HepG2 (cell line): ENCODE data around the gene ZNRF3. TPM values are rescaled to one million over a fixed set of nuclear protein-coding genes. Genes with fewer than 3 reads are reported as not detected.

Source experiments
- CCAR2 ChIP-seq: fragments of 200-400 bp; formaldehyde crosslinking; optimal IDR thresholded peaks from 2 replicates; pipeline ENCODE3; 2018; ENCODE audit warnings: low read depth, mild to moderate bottlenecking, low read length, moderate library complexity
- FLYWCH1 ChIP-seq: sonication (generic); formaldehyde crosslinking; IDR thresholded peaks from 2 replicates; pipeline ENCODE4 v1.8.1; 2023; ENCODE audit warnings: mild to moderate bottlenecking, missing genetic modification reagents
- JUND ChIP-seq: sonication (generic); formaldehyde crosslinking; IDR thresholded peaks from 2 replicates; pipeline ENCODE4 v1.8.0; 2022; ENCODE audit warnings: mild to moderate bottlenecking, missing genetic modification reagents
- NFIB ChIP-seq: sonication (generic); formaldehyde crosslinking; IDR thresholded peaks from 2 replicates; pipeline ENCODE4 v1.9.0; 2021; ENCODE audit warnings: missing genetic modification reagents, mild to moderate bottlenecking, borderline replicate concordance
- PHF8 ChIP-seq: sonication (generic); formaldehyde crosslinking; IDR thresholded peaks from 2 replicates; pipeline ENCODE4 v1.5.0; 2020; ENCODE audit warnings: missing genetic modification reagents
- PPARG ChIP-seq: conservative IDR thresholded peaks from 2 replicates; pipeline ENCODE4 v1.6.1; 2016; ENCODE audit warnings: missing biosample characterization, missing genetic modification reagents
- RARG ChIP-seq: sonication (generic); formaldehyde crosslinking; IDR thresholded peaks from 2 replicates; pipeline ENCODE4 v1.4.0; 2020; ENCODE audit warnings: low read depth, mild to moderate bottlenecking, missing genetic modification reagents
- SP4 ChIP-seq: sonication (generic); formaldehyde crosslinking; IDR thresholded peaks from 2 replicates; pipeline ENCODE4 v1.8.1; 2023; ENCODE audit warnings: mild to moderate bottlenecking, missing genetic modification reagents
- TGIF2 ChIP-seq: IDR thresholded peaks from 2 replicates; pipeline ENCODE4 v1.6.1; 2016; ENCODE audit warnings: control low read depth, missing compliant biosample characterization
- TP53 ChIP-seq: sonication (generic); formaldehyde crosslinking; conservative IDR thresholded peaks from 2 replicates; pipeline ENCODE4 v1.4.0; 2020; ENCODE audit warnings: missing genetic modification reagents
- U2AF1 ChIP-seq: fragments of 200-400 bp; formaldehyde crosslinking; optimal IDR thresholded peaks from 2 replicates; pipeline ENCODE3; 2017; ENCODE audit warnings: mild to moderate bottlenecking, low read depth, low read length
- ZFP36 ChIP-seq: fragments of 150-350 bp; IDR thresholded peaks from 2 replicates; pipeline ENCODE4 v1.6.1; 2018; ENCODE audit warnings: borderline replicate concordance, low read length, low read depth; ENCODE audit not compliant: partially characterized antibody
- ZFY ChIP-seq: sonication (generic); formaldehyde crosslinking; IDR thresholded peaks from 2 replicates; pipeline ENCODE4 v1.4.0; 2020; ENCODE audit warnings: missing genetic modification reagents
- ZNF235 ChIP-seq: sonication (generic); formaldehyde crosslinking; IDR thresholded peaks from 2 replicates; pipeline ENCODE4 v1.8.1; 2023; ENCODE audit warnings: mild to moderate bottlenecking, missing genetic modification reagents, borderline replicate concordance
- ZNF430 ChIP-seq: sonication (generic); formaldehyde crosslinking; IDR thresholded peaks from 2 replicates; pipeline ENCODE4 v1.9.0; 2021; ENCODE audit warnings: mild to moderate bottlenecking, missing genetic modification reagents
- ZNF674 ChIP-seq: sonication (generic); formaldehyde crosslinking; IDR thresholded peaks from 2 replicates; pipeline ENCODE4 v1.5.0; 2020; ENCODE audit warnings: low read depth, mild to moderate bottlenecking, missing genetic modification reagents
- ZNF782 ChIP-seq: sonication (generic); formaldehyde crosslinking; IDR thresholded peaks from 2 replicates; pipeline ENCODE4 v1.4.0; 2020; ENCODE audit warnings: missing genetic modification reagents, mild to moderate bottlenecking, borderline replicate concordance
- ZSCAN21 ChIP-seq: sonication (generic); formaldehyde crosslinking; IDR thresholded peaks from 2 replicates; pipeline ENCODE4 v1.8.0; 2022; ENCODE audit warnings: mild to moderate bottlenecking, missing genetic modification reagents, moderate library complexity, borderline replicate concordance
- polyA plus RNA-seq, 8 experiments: library from polyadenylated mRNA; depleted of rRNA in 3 of 8; stranded (reverse) in 7 of 8; unstranded in 1 of 8; fragments of >200 nt; fragmentation: Illumina TruSeq in 4 of 8; extraction: Trizol in 4 of 8; gene quantifications; 2 replicates each; pipeline versions ENCODE4 v1.2.1 to v1.2.3, GENCODE V29; 2011 to 2016; ENCODE audit warnings: low read depth in 4 of 8, missing spikeins in 1 of 8, mixed read lengths in 1 of 8; ENCODE audit not compliant: insufficient read depth in 1 of 8
- total RNA-seq, 5 experiments: library from RNA; depleted of rRNA; stranded (reverse); fragments of >200 nt; fragmentation: Illumina TruSeq; extraction: Trizol; gene quantifications; 2 replicates each; pipeline ENCODE4 v1.2.3, GENCODE V29; 2016; ENCODE audit warnings: low read depth in 1 of 5
- TF ChIP-seq, protein P1 (sequence below): sonication (generic); formaldehyde crosslinking; IDR thresholded peaks from 2 replicates; pipeline ENCODE4 v1.4.0; 2020; ENCODE audit warnings: mild to moderate bottlenecking, low read depth, missing genetic modification reagents
- TF ChIP-seq, protein P2 (sequence below): sonication (generic); formaldehyde crosslinking; IDR thresholded peaks from 2 replicates; pipeline ENCODE4 v1.8.0; 2022; ENCODE audit warnings: missing genetic modification reagents, mild to moderate bottlenecking, moderate library complexity, borderline replicate concordance
- TF ChIP-seq, protein P3 (sequence below): sonication (generic); formaldehyde crosslinking; IDR thresholded peaks from 2 replicates; pipeline ENCODE4 v1.5.0; 2020; ENCODE audit warnings: missing genetic modification reagents
- TF ChIP-seq, protein P4 (sequence below): IDR thresholded peaks from 2 replicates; pipeline ENCODE4 v1.6.1; 2012; ENCODE audit warnings: inconsistent platforms
- TF ChIP-seq, protein P5 (sequence below): sonication (generic); formaldehyde crosslinking; IDR thresholded peaks from 2 replicates; pipeline ENCODE4 v1.9.0; 2021; ENCODE audit warnings: missing genetic modification reagents, borderline replicate concordance
- TF ChIP-seq, protein P6 (sequence below): sonication (generic); formaldehyde crosslinking; IDR thresholded peaks from 2 replicates; pipeline ENCODE4 v1.5.0; 2020; ENCODE audit warnings: missing genetic modification reagents

ZNRF3 gene
- total and polyA plus RNA-seq, 2 of the 13 experiments (the other 11 are each of a cell fraction or from before 2014, with no cell fraction given), result 20.3 to 36.7 TPM

DNA sequence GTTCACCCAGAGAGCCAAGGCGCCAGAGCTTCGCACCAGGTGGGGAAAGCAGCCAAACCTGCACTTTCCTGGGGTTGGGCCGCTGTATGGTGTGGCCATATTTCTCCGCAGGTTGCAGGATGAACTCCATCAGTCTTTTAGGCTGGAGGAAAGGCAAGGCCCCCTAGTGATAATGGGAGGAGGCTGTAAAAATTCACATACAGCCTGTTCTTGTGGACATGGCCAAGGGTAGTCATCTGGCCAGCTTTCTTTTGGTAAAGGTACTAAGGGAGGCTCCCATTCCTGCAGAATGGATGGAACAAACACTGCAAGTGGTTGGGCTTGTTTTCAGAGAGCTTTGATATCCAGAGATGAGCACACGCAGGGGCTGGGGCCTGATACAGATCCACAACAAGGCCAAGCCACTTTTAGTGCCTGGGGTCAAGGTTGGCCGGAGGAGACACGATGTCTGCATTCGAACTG, 148.7 kb downstream of the ZNRF3 start (continued):
- TF ChIP-seq JUND (no peak), PHF8 (CRISPR knock-in tag) (no peak), NFIB (CRISPR knock-in tag) (no peak), ZNF674 (CRISPR knock-in tag) (no peak), ZNF782 (CRISPR knock-in tag) (no peak), ZFY (CRISPR knock-in tag) (peak; percentile 37; the same call in 1 of the 2 replicates), RARG (CRISPR knock-in tag) (no peak), ZFP36 (no peak), ZNF430 (CRISPR knock-in tag) (no peak), SP4 (CRISPR knock-in tag) (no peak), ZSCAN21 (CRISPR knock-in tag) (no peak), CCAR2 (no peak), FLYWCH1 (CRISPR knock-in tag) (no peak), U2AF1 (no peak), ZNF235 (CRISPR knock-in tag) (no peak), PPARG (CRISPR knock-in tag) (no peak; the same call in 1 of the 2 replicates), TGIF2 (CRISPR knock-in tag) (no peak), TP53 (CRISPR knock-in tag) (0 out of 2 replicates have a peak, but pooled peaks have one; percentile 26)
- TF ChIP-seq, protein P1, sequence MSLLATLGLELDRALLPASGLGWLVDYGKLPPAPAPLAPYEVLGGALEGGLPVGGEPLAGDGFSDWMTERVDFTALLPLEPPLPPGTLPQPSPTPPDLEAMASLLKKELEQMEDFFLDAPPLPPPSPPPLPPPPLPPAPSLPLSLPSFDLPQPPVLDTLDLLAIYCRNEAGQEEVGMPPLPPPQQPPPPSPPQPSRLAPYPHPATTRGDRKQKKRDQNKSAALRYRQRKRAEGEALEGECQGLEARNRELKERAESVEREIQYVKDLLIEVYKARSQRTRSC, result no peak
- TF ChIP-seq, protein P2, sequence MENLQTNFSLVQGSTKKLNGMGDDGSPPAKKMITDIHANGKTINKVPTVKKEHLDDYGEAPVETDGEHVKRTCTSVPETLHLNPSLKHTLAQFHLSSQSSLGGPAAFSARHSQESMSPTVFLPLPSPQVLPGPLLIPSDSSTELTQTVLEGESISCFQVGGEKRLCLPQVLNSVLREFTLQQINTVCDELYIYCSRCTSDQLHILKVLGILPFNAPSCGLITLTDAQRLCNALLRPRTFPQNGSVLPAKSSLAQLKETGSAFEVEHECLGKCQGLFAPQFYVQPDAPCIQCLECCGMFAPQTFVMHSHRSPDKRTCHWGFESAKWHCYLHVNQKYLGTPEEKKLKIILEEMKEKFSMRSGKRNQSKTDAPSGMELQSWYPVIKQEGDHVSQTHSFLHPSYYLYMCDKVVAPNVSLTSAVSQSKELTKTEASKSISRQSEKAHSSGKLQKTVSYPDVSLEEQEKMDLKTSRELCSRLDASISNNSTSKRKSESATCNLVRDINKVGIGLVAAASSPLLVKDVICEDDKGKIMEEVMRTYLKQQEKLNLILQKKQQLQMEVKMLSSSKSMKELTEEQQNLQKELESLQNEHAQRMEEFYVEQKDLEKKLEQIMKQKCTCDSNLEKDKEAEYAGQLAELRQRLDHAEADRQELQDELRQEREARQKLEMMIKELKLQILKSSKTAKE (CRISPR knock-in tag), result peak; percentile 29; the same call in 1 of the 2 replicates
- TF ChIP-seq, protein P3, sequence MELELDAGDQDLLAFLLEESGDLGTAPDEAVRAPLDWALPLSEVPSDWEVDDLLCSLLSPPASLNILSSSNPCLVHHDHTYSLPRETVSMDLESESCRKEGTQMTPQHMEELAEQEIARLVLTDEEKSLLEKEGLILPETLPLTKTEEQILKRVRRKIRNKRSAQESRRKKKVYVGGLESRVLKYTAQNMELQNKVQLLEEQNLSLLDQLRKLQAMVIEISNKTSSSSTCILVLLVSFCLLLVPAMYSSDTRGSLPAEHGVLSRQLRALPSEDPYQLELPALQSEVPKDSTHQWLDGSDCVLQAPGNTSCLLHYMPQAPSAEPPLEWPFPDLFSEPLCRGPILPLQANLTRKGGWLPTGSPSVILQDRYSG (CRISPR knock-in tag), result no peak
- TF ChIP-seq, protein P4, sequence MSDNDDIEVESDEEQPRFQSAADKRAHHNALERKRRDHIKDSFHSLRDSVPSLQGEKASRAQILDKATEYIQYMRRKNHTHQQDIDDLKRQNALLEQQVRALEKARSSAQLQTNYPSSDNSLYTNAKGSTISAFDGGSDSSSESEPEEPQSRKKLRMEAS, result 0 out of 2 replicates have a peak, but pooled peaks have one; percentile 16
- TF ChIP-seq, protein P5, sequence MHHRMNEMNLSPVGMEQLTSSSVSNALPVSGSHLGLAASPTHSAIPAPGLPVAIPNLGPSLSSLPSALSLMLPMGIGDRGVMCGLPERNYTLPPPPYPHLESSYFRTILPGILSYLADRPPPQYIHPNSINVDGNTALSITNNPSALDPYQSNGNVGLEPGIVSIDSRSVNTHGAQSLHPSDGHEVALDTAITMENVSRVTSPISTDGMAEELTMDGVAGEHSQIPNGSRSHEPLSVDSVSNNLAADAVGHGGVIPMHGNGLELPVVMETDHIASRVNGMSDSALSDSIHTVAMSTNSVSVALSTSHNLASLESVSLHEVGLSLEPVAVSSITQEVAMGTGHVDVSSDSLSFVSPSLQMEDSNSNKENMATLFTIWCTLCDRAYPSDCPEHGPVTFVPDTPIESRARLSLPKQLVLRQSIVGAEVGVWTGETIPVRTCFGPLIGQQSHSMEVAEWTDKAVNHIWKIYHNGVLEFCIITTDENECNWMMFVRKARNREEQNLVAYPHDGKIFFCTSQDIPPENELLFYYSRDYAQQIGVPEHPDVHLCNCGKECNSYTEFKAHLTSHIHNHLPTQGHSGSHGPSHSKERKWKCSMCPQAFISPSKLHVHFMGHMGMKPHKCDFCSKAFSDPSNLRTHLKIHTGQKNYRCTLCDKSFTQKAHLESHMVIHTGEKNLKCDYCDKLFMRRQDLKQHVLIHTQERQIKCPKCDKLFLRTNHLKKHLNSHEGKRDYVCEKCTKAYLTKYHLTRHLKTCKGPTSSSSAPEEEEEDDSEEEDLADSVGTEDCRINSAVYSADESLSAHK (CRISPR knock-in tag), result no peak
- TF ChIP-seq, protein P6, sequence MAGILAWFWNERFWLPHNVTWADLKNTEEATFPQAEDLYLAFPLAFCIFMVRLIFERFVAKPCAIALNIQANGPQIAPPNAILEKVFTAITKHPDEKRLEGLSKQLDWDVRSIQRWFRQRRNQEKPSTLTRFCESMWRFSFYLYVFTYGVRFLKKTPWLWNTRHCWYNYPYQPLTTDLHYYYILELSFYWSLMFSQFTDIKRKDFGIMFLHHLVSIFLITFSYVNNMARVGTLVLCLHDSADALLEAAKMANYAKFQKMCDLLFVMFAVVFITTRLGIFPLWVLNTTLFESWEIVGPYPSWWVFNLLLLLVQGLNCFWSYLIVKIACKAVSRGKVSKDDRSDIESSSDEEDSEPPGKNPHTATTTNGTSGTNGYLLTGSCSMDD, result no peak
